SH-SY5Y (cell line): ENCODE data around the gene PRKRIP1.

Source experiments
- GATA2 ChIP-seq: IDR thresholded peaks from 2 replicates; pipeline ENCODE4 v1.6.1; 2011; ENCODE audit warnings: mild to moderate bottlenecking, low read depth, low read length
- GATA3 ChIP-seq: IDR thresholded peaks from 2 replicates; pipeline ENCODE4 v1.6.1; 2011; ENCODE audit warnings: low read depth, mild to moderate bottlenecking, low read length, moderate library complexity

DNA sequence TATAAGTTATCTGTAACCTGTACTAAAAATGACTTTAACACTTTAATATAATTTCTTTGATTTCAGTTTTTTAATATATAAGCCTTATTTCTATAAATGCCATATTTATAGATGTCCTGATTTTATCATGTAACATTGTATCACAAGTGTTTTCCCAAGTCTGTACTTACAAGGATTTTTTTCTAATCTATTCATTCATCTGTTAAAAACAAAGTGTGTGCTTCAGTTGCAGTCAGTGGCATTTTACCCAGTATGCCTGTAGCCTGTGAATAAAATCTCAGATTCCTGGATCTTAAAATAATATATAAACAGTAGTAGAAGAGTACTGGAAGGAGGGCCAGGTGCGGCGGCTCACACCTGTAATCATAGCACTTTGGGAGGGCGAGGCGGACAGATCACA lies 17.4 kb downstream of the PRKRIP1 start:
- TF ChIP-seq GATA3 (no peak), GATA2 (no peak)
